Fibroblast of the conjunctiva (primary cell): ENCODE measurements around the gene GNG13.
"Not testable (repeated sequence)": the region's sequence is repeated elsewhere in the genome, so short reads cannot be mapped to it uniquely, and the experiment has no call there.

ENCODE experiments used
- DNase-seq: peaks from one replicate; pipeline ENCODE4 v3.0.0-alpha.2; 2010; ENCODE audit warnings: low read depth

GNG13 gene

DNA sequence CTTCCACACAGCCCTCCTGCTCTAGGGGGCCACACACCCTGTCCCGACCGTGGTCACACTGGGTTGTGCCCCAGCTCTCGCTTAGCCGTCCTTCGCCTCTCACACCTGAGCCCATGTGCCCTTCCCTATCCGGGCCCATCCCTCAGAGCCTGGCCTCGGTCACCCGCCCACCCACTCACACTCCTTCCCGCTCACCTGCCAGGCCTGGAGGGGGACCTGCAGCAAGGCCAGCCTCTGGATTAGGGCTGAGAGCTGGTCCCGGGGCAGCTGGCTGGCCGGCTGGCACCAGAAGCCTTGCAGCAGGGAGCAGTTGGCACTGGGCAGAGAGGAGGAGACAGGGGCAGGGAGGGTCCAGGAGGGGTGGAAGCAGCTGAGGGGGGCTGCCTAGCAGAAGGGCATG, 22.1 kb downstream of the GNG13 start:
- DNase-seq = no peak

DNA sequence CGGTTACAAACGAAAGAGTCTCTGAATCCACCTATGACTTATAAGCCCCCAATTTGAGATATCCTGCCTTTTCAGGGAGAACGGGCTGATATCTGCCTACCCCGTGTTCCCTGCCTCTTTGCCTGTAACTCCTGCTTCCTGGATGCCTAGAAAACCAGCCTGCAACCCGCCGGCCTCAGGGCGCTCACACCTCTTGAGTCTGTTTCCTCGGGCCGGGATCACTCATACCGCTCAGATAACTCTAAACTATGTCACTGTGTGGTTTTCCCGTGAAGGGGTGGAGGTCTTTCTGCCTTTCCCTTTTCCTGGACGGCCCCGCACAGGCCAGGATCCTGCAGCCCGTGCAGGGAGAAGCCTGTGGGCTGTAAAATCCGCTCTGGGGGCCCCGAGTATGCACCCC, 22.7 kb downstream of the GNG13 start:
- DNase-seq = no peak

DNA sequence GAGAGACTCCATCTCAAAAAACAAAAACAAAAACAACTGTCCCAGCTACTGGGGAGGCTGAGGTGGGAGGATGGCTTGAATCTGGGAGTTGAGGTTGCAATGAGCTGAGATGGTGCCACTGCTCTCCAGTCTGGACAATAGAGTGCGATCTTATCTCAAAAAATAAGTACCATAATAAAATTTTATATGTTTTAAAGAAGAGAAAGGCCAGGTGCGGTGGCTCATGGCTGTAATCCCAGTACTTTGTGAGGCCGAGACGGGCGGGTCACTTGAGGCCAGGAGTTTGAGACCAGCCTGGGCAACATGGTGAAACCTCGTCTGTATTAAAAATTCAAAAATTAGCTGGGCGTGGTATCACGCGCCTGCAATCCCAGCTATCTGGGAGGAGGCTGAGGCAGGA, 23.7 kb downstream of the GNG13 start:
- DNase-seq = no peak

DNA sequence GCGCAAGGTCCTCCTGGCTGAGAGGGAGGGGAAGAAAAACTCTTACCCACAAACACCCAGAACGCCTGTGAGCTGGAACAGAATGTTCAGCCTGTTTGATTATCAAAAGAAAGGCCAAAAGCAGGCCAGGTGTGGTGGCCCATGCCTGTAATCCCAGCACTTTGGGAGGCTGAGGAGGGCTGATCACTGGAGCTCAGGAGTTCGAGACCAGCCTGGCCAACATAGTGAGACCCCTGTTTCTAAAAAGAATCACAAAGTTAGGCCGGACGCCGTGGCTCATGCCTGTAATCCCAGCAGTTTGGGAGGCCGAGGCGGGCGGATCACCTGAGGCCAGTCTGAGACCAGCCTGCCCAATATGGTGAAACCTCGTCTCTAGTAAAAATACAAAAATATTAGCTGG, 24.2 kb downstream of the GNG13 start:
- DNase-seq = not testable (repeated sequence)

DNA sequence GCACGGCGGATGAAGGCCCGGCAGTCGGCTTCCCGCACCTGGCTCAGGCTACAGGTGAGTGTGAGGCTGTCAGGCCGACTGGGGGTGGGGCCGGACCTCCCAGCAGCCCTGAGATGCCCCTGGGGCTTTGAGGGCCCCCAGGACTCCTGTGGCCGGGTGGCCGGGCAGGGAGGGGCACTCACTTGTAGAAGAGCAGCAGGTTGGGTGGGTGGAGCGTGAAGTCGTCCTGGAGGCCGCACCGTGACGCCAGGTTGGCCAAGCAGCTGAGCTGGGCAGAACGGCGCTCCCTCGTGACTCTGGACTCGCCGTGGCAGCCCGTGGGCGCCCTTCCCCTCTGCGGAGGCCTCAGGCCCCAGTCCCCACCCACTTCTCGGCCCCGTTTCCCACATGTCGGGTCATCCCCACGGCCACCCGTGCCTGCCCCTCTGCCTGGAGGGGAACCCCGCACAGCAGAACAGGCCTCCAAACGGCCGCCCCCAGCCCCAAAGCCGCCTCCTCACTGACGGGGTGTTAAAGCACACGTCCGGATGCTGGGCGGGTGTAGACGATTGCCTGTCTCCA, 25.2 kb downstream of the GNG13 start:
- no peak for DNase-seq

DNA sequence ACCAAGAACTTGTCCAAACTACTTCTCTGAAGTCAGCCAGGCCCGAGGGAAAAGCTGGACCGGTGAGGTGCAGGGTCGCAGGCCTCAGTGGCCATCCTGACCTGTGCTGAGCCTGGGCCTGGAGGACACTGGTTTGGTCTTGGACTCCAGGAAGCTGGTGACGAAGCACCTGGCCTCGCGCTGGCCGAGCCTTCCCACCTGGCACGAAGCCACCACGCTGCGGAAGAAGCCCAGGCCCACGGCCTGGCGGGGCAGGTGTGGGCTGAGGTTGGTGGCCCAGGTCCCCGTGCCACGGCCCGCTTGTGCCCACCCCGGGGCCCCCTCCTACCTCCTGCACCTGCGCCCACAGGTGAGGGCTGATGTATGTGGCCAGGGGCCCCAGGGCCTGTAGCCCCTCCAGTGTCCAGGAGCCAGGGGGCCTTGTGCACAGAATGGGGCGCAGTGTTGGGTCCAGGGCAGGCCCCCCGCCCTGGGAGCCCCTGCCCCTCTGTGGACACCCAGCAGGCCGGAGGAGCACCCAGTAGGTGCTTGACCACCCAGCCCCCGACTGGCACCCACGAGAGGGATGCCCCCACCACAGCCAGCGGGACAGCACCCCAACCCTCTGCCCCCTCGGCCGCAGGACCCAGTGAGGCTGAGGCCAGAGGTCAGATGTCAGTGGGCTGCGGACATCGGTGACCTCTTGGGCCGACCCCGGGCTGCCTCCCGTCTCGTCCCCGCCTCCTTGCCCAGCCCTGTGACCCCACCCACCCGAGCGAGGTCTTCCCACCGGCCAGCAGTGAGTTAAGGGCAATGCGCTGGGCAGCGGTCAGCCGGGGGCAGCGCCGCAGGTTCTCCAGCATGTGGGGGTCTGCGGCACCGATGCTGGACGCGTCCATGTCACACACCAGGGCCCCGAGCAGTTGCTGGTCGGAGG, 26.2 kb downstream of the GNG13 start:
- DNase-seq = no peak

DNA sequence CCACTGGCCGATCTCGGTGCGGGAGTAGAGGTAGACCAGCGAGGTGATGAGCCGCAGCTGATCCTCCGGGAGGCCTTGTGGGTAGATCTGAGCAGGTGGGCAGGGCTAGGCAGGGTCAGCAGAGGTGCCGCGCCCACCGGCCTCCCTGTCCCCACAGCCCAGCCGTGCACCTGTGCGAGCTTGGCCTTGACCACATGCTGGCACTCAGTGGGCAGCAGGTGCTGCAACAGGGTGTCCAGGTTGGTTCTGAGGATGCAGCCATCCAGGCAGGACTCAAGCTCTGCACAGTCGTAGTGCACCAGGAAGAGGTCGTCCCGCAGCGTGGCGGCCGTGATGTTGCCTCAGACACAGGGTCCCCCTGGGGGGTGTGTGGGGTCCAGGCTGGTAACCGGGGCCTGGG, 27.6 kb downstream of the GNG13 start:
- DNase-seq = no peak

DNA sequence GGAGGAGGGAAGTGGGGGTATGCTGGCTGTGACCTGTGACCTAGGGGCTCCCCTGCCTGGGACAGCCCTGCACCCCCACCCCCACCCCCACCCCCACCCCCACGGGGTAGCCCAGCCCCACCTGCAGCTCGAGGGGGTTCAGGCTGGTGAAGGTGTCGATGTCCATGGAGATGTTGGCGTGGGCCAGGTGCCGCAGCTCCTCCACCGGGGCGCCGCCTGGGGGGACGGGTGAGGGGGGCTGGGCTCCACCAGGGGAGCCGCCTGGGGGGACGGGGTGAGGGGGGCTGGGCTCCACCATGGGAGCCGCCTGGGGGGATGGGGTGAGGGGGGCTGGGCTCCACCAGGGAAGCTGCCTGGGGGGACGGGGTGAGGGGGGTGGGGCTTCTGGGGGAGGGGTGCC, 30.1 kb downstream of the GNG13 start:
- DNase-seq = no peak

DNA sequence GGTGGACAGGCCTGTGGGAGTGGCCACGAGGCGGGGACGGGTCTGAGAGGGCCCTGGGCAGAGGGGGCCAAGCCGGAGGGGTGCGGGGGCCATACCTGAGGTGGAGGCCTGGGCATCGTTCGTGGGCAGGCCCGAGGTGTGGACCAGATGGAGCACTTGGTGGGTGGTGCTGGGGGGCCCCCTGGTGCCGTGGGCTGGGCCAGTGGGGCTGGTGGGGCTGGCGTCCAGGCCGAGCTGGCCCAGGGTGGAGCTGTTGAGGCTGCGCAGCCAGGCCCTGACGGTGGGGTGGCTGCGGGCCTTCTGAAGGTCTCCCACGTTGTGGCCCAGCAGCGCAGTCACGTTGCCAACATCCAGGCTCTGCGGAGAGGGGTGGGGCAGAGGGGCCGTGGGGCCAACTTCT, 30.6 kb downstream of the GNG13 start:
- DNase-seq = no peak

DNA sequence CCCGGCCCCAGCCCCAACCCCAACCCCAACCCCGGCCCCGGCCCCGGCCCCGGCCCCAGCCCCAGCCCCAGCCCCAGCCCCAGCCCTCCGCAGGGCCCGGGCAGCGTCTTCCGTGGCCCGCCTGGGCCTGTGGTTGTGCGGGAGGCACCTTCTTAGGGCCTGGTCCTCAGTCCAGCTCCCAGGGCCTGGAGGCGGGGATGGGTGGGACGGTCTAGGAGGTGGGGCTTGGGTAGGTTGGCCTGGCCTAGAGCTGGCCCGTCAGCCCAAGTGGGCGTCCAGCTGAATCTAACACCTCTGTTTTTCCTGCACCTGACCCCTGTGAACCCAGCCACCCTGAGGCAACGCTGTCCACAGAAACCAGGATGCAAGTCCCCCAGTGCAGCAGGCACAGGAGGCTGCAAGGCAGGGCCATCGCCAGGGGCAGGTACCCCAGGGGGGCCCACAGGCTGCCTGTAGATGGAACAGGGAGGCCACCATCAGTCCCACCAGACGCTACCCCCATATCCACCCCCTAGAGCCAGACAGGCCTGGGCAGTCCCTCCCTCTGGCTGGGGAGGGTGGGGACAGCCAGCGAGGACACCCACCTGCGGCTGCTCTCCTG, 31.2 kb downstream of the GNG13 start:
- no peak for DNase-seq

DNA sequence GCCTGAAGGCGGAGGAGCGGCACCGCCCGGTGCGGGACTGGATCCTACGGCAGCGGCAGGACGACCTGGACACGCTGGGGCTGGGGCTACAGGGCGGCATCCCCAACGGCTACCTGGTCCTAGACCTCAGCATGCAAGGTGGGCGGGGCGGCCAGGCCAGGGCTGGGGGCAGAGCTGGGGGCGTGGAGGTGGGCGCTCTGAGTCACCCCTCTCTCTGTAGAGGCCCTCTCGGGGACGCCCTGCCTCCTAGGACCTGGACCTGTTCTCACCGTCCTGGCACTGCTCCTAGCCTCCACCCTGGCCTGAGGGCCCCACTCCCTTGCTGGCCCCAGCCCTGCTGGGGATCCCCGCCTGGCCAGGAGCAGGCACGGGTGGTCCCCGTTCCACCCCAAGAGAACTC, 32.1 kb downstream of the GNG13 start:
- no peak for DNase-seq

DNA sequence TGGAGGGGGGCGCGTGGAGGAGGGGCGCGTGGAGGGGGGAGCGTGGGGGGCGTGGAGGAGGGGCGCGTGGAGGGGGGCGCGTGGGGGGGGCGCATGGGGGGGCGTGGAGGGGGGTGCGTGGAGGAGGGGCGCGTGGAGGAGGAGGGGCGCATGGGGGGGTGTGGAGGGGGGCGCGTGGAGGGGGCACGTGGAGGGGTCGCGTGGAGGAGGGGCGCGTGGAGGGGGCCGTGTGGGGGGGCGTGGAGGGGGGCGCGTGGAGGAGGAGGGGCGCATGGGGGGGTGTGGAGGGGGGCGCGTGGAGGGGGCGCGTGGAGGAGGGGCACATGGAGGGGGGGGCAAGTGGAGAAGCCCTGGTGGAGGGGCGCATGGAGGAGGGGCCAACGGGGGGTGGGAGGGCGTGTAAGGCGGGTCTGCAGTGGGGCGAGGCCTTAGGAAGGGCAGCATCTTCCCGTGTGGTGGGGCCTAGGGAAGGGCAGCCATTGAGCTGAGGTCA, 32.7 kb downstream of the GNG13 start:
- DNase-seq = no peak

DNA sequence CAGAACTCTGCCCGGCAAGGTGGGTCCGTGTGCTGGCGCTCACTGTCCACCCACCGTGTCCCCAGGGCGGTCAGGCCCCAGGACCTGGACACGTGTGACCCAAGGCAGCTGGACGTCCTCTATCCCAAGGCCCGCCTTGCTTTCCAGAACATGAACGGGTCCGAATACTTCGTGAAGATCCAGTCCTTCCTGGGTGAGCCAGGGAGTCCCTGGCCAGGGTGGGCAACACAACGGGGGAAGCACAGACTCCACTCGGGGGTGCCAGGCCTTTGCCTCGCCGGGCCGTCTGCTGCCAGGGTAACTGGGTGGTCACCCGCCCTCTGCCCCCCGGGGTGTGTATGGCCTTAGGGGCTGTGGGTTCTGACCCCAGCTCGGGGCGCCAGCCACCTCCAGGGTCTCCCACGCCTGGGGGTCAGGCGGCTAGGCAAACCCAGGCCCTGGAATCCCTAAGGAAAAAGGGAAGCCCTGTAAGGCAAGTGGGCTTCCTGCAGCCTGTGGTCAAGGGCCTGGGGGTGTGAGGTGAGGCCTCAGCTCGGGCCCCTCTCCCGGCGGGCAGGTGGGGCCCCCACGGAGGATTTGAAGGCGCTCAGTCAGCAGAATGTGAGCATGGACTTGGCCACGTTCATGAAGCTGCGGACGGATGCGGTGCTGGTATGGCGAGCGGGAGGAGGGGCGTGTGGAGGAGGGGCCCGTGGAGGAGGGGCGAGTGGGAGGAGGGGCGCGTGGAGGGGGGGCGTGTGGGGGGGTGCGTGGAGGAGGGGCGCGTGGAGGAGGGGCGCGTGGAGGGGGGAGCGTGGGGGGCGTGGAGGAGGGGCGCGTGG, 33.5 kb downstream of the GNG13 start:
- DNase-seq = no peak

DNA sequence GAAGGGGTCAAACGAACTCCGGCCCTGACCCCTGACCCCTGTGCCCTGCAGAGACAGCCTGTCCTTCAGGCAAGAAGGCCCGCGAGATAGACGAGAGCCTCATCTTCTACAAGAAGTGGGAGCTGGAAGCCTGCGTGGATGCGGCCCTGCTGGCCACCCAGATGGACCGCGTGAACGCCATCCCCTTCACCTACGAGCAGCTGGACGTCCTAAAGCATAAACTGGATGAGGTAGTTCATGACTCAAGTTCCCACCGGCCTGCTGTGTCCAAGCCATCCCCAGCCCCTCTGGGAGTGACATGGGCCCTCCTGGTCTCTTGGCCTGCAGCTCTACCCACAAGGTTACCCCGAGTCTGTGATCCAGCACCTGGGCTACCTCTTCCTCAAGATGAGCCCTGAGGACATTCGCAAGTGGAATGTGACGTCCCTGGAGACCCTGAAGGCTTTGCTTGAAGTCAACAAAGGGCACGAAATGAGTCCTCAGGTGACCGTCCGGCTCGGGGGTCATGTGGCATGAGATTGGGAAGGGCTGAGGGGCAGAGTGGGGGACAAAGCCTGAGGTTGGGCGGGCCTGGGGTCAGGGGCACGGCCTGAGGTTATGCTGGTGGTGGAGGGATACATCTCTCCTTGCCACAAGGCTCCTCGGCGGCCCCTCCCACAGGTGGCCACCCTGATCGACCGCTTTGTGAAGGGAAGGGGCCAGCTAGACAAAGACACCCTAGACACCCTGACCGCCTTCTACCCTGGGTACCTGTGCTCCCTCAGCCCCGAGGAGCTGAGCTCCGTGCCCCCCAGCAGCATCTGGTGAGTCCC, 34.3 kb downstream of the GNG13 start:
- no peak for DNase-seq

DNA sequence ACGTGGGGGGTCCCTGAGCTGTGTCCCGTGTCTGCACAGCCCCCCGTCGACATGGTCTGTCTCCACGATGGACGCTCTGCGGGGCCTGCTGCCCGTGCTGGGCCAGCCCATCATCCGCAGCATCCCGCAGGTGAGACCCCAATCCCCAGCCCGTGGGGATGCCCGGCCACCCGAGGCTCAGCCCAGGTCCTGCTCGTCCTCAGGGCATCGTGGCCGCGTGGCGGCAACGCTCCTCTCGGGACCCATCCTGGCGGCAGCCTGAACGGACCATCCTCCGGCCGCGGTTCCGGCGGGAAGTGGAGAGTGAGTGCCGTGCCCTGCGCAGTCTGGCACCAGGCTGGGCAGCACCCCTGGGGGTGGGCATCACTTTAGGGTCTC, 35.1 kb downstream of the GNG13 start:
- no peak for DNase-seq

DNA sequence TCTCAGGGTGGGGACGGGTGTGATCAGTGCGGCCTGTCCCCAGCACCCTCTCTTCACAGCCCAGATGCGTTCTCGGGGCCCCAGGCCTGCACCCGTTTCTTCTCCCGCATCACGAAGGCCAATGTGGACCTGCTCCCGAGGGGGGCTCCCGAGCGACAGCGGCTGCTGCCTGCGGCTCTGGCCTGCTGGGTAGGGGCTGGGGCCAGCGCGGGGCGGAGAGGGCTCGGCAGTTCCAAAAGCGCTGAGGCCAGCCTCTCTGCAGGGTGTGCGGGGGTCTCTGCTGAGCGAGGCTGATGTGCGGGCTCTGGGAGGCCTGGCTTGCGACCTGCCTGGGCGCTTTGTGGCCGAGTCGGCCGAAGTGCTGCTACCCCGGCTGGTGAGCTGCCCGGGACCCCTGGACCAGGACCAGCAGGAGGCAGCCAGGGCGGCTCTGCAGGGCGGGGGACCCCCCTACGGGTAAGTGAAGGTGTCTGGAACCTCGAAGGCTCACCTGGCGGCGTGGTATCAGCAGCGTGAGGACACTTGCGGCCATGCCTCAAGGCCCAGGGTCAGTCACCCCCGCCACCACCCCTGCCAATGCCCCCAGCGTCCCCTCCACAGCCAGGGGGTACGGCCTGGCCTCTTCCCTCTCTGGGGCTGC, 35.6 kb downstream of the GNG13 start:
- no peak for DNase-seq

DNA sequence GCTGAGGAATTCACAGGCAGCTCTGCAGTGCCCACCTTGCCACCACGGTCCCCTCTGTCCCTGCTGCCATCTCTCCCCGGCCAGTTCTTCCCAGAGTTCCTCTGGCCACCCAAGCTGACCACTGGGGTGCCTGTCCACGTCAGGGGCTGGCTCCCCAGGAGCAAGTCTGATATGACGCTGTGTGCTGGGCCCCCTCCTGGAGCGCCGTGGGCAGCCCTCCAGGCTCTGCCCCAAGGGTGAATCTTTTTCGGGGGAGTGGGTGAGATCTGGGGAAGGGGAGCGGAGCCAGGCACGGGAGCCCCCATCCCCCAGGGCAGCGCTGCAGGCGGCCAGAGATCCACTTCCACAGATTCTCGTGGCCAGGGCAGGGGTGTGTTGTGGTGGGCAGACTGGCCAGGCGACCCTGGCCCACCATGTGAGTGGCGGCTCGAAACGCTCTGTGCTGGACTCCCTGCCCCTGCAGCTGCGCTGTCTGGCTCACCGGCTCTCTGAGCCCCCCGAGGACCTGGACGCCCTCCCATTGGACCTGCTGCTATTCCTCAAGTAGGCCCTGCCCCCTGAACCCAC, 36.3 kb downstream of the GNG13 start:
- no peak for DNase-seq

DNA sequence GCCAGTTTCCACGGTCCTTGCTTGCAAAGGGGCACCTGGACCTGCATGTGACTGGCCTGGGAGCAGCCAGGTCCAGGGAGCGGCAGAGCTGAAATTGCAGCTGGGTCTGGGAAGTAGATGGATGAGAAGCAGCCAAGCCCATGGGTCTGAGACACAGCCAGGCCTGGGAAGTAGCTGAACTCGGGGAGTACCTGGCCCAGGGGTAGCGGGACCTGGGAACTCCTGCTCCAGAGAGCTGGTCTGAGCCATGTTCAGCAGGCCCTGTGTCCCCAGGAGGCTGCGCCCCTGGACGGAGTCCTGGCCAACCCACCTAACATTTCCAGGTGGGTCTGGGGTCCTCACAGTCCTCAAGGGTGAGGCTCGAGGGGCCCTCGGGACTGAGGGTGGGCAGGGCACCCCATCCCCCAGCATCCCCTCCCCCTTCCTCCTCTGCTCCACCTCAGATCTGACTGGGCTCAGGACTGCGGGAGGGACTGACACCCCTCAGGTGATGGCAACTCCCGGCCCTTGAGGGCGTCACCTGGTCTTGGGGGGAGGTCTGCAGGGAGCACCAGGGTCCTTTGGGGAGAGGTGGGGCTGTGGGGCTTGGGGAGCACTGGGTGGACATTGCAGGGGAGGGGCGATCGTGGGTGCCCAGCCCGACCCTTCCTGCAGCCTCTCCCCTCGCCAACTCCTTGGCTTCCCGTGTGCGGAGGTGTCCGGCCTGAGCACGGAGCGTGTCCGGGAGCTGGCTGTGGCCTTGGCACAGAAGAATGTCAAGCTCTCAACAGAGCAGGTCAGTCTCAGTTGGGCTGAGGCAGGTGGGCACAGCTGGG, 37.0 kb downstream of the GNG13 start:
- DNase-seq = no peak

DNA sequence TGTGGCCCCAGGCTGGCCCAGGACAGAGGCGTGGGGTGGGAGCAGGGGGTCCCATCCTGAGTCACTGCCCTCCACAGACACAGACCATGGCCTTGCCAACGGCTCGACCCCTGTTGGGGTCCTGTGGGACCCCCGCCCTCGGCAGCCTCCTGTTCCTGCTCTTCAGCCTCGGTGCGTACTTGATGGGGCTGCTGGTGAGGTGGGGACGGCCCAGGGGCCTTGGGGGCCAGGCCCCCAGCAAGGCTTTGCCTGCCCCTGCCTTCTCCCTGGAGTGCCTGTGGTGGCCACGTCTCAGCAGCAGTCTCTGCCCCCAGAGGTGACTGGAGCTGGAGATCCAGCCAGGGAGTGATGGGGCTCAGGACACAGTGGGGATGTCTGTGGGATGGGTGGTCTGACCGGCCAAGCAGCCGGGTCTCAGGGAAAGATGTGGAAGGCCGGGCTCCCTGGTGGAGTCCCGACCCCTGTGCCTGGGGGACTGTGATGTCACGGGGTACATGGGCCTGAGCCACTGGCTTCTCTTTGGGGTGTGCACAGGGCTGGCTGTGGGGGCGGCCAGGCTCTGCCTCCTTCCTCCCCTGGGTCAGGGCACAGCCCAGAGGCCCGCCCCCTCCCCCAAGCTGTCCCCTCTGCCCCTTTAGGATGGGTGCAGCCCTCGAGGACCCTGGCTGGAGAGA, 37.8 kb downstream of the GNG13 start:
- DNase-seq = no peak
